HepG2 (cell line): ENCODE data around the gene PLGRKT.

Experiments used
- CTCF ChIP-seq: sonication (generic); formaldehyde crosslinking; IDR thresholded peaks from 2 replicates; pipeline ENCODE4 v1.5.0; 2020; ENCODE audit warnings: mild to moderate bottlenecking, missing genetic modification reagents, moderate library complexity
- POLR2AphosphoS5 ChIP-seq: IDR thresholded peaks from 2 replicates; pipeline ENCODE4 v1.6.1; 2012; ENCODE audit warnings: low read depth, low read length

GRCh38 chr9:5427005-5427404 is 10.7 kb downstream of the PLGRKT start:
- no peak for TF ChIP-seq POLR2AphosphoS5
- no peak for TF ChIP-seq CTCF
